GM18505 (cell line): Measurements from ENCODE around the gene ZNF213.
"Not testable (repeated sequence)": the region's sequence is repeated elsewhere in the genome, so short reads cannot be mapped to it uniquely, and the experiment has no call there.

Experiments
- ATAC-seq: cut with Tn5 transposase; IDR thresholded peaks from one replicate; pipeline ENCODE4 v1.9.1; 2021; ENCODE audit not compliant: unreplicated experiment
- POLR2A ChIP-seq: IDR thresholded peaks from 4 replicates; pipeline ENCODE4 v1.6.1; 2011; ENCODE audit warnings: borderline replicate concordance; ENCODE audit not compliant: insufficient read depth, insufficient read length; ENCODE audit errors: extremely low read depth

ZNF213 gene

DNA sequence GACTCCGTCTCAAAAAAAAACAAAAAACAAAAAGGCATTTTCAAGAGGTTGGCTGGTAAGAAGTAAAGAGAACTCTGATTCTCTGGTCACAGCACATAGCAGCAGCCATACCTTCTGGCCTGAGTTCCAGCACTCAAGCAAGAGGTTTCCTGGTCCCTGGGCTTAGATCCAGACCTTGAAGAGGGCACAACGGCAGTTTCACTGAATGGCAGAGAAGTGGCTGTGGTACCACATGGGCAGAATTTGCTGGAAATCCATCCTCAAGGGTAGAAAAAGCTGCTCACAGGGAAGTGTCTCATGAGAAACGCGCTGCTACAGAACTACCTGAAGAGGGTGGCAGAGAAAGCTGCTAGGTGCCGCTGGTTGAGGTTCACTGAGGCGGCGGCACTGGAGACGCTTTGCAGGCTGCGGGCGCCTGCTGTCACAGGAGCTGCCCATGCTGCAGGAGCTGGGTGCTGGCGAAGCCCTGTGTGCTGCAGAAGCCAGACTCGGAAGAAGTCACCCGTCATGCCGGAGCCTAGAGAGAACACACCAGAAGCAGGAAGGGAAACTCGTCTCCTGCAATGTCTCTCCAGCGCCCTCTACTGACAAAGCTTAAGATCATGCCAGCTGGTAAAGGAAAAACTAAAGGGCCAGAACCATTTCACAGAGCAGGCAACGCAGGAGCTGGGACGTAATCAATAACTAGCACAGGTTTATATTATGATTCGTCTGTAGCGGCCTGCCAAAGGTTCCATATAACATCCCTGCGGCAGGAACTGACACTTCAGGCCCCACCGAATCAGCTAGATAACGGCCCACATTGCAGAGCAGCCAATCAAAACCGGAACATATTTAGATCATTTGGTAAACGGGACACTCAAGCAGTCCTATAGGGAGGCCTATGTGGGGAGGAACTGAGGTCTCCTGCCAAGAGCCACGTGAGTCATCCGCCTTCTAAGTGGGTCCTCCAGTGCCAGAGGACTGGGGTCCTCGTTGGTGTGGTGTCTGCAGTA lies 5.4 kb upstream of the ZNF213 start:
- ATAC-seq = no peak
- peak; percentile 59 for TF ChIP-seq POLR2A

DNA sequence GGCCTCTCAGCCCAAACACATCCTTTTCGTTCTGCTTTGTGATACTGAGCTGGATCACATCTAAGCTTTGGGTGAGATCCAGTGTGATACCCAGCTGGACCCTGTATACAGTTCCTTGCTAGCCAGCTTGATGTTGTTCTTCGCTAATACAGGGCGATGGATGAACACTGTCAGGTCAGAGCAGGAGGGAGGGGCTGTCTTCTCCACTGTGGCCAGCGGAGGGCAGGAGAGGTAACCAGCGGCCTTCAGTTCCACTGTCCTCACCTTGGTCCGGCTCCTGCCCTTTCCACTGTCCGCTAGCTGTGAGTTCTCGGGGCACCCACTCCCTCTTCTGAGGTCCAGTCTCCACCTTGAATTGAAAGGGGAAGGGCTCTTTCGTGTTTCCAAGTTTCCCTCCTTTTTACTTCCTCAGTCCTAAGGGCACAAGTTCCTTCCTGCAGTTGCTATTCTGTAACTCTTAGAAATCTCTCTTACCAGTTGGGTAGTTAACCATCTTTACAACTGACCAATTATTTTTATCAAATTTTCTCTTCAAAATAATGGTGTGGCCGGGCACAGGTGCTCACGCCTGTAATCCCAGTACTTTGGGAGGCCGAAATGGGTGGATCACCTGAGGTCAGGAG lies 3.0 kb upstream of the ZNF213 start:
- ATAC-seq = no peak
- TF ChIP-seq POLR2A = no peak

DNA sequence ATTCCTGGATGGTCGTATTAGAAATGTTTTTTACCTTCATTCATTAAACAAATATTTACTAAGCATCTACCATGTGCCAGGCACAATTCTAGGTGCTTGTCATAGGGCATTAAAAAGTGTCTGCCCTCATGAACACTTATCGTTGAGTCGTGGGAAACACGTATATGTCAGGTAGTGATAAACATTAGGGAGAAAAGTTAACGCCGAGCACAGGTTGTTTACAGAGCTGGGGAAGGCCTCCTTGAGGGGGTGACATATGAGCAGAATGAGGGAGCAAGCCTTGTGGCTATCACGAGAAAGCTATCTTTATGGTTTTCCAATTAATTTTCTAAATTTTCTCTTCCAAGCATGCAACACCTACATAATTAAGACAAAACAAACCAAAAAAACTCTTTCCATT lies 985 bp upstream of the ZNF213 start:
- no peak for ATAC-seq
- TF ChIP-seq POLR2A = no peak

DNA sequence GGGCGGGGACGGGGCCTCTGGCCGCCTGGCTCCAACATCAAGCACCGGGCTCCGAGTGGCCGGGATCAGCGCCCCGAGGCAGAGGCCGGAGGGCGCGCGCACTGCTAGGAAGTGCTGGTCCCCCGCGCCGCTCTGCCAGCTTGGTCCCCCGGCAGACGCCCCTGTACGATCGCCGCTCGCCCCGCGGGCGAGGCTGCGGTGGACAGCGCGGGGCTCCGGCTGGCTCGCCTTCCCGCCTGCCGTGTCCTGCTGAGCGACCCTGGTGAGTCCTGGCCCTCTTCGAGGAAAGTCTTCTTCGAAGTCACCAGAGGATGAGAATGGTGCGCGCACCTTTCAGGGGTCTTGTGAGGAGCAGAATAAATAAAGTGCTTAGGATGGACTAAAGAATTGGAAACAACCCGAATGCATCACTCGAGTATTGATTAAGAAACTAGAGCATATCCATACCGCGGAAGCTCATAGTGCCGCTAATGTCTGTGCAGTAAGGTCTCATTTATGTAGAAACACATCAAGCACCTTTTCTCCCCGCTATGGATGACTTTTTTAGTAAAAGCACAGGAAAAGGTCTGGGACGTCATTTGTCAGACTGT lies 392 bp downstream of the ZNF213 start:
- ATAC-seq = no peak
- peak; percentile 65 for TF ChIP-seq POLR2A

DNA sequence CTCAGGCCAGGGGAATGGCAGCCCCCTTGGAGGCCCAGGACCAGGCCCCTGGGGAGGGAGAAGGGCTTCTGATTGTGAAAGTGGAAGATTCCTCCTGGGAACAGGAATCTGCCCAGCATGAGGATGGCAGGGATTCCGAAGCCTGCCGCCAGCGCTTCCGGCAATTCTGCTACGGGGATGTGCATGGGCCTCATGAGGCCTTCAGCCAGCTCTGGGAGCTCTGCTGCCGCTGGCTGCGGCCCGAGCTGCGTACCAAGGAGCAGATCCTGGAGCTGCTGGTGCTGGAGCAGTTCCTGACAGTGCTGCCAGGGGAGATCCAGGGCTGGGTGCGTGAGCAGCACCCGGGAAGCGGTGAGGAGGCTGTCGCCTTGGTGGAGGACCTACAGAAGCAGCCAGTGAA lies 2.4 kb downstream of the ZNF213 start:
- ATAC-seq = no peak
- TF ChIP-seq POLR2A = no peak

GRCh38 chr16:3138342-3138741 lies 3.5 kb downstream of the ZNF213 start:
- ATAC-seq = no peak
- no peak for TF ChIP-seq POLR2A

DNA sequence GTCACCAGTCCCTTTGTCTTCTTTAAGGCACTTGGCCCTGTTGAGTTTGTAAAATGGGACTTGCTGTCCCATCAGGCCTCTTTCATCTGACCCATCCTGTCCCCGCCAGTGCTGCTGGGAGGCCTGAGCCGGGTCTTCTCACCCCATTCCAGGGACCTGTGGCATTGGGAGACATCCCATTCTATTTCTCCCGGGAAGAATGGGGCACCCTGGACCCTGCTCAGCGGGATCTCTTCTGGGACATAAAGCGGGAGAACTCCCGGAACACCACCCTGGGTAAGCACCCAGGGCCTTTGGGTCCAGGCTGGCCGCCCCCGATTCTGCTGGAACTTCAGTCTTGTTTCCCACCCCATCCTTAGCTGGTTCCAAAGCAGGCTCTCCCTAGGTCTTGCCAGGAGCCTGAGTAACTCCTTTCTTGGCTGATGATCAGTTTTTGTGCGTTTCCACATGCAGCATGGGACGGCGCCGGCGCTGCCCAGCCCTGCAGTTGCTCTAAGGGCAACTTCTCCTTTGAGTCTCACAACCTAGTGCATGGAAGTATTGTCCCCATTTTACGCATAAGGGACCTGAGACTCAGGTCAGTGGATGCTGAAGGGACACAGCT lies 4.1 kb downstream of the ZNF213 start:
- TF ChIP-seq POLR2A = no peak
- no peak for ATAC-seq

- ATAC-seq = not testable (repeated sequence)
These were observed 4.7 kb downstream of the ZNF213 start for GRCh38 chr16:3139561-3139960.

DNA sequence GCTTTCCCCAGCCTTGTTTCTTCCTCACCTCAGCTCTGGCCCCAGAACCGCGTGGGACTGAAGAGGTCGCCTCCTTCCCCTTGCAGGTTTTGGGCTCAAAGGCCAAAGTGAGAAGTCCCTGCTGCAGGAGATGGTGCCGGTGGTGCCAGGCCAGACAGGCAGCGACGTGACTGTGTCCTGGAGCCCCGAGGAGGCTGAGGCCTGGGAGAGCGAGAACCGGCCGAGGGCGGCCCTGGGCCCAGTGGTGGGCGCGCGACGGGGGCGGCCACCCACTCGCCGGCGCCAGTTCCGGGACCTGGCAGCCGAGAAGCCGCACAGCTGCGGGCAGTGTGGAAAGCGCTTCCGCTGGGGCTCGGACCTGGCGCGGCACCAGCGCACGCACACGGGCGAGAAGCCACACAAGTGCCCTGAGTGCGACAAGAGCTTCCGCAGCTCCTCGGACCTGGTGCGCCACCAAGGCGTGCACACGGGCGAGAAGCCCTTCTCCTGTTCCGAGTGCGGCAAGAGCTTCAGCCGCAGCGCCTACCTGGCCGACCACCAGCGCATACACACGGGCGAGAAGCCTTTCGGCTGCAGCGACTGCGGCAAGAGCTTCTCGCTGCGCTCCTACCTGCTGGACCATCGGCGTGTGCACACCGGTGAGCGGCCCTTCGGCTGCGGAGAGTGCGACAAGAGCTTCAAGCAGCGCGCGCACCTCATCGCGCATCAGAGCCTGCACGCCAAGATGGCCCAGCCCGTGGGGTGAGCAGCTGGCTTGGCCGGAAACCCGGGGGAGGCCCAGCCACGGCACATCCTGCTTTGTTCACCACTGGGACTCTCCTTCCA lies 6.0 kb downstream of the ZNF213 start:
- ATAC-seq = no peak
- TF ChIP-seq POLR2A = no peak

DNA sequence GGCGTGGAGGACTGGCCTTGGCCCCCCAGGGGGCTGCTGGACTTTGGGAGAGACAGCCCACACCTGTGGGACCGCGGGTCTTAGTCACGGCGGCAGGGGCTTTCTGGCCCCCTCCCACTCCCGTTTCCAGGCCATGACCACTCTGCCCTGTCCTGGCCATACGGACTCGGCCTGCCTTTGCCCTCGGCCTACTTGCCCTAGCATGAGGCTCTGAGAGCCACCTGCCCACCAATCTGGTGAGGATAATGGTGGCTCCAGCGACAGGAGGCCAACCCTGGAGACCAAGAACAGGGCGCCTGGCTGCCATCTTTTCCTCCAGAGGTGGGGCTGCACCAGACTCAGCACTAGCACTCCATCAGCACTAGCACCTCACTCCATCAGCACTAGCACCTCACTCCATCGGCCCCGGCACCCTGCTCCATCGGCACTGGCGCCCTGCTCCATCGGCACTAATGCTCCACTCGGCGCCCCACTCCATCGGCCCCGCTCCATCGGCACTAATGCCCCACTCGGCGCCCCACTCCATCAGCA lies 7.0 kb downstream of the ZNF213 start:
- no peak for TF ChIP-seq POLR2A
- ATAC-seq = no peak

- TF ChIP-seq POLR2A = no peak
- ATAC-seq = no peak
These were observed 7.5 kb downstream of the ZNF213 start for GRCh38 chr16:3142327-3142726.

GRCh38 chr16:3142770-3143169 lies 7.9 kb downstream of the ZNF213 start:
- no peak for ATAC-seq
- no peak for TF ChIP-seq POLR2A
